ENCODE measurements around the gene IQCF6. TPM values are rescaled to one million over a fixed set of nuclear protein-coding genes. Genes with fewer than 3 reads are reported as not detected.
A peak's percentile ranks its signal among the peaks of the same experiment; 100 is the strongest.
"Not testable (repeated sequence)": the region's sequence is repeated elsewhere in the genome, so short reads cannot be mapped to it uniquely, and the experiment has no call there.

The IQCF6 gene
- not detected for polyA plus RNA-seq (ENCODE audit: insufficient read length)

GRCh38 chr3:51779137-51779536 is at the start of gene IQCF6:
Gene IQCF6 (minus strand): TSS chr3:51779237. CDS start chr3:51779224, 13 bp downstream.
- no peak for DNase-seq

GRCh38 chr3:51828297-51828696 is 49.3 kb upstream of the IQCF6 start:
- DNase-seq = no peak

GRCh38 chr3:51819709-51820406 is 40.8 kb upstream of the IQCF6 start:
- DNase-seq = no peak

GRCh38 chr3:51819151-51819550 is 40.1 kb upstream of the IQCF6 start:
- DNase-seq = no peak

GRCh38 chr3:51817375-51817774 is 38.3 kb upstream of the IQCF6 start:
- no peak for DNase-seq

GRCh38 chr3:51816723-51817122 is 37.7 kb upstream of the IQCF6 start:
- no peak for DNase-seq

- no peak for DNase-seq
Measured at GRCh38 chr3:51815614-51816013, 36.6 kb upstream of the IQCF6 start.

- DNase-seq = no peak
Measured at GRCh38 chr3:51814034-51814433, 35.0 kb upstream of the IQCF6 start.

- DNase-seq = peak; percentile 11
Measured at GRCh38 chr3:51813539-51813938, 34.5 kb upstream of the IQCF6 start.

GRCh38 chr3:51808934-51809333 is 29.9 kb upstream of the IQCF6 start:
- no peak for DNase-seq

- no peak for DNase-seq
Measured at GRCh38 chr3:51802106-51802703, 23.2 kb upstream of the IQCF6 start.

GRCh38 chr3:51800750-51801125 is 21.7 kb upstream of the IQCF6 start:
- DNase-seq = no peak

- DNase-seq = peak; percentile 61
Measured at GRCh38 chr3:51799879-51800749, 21.1 kb upstream of the IQCF6 start.

GRCh38 chr3:51798411-51798963 is 19.4 kb upstream of the IQCF6 start:
- no peak for DNase-seq

GRCh38 chr3:51796854-51797253 is 17.8 kb upstream of the IQCF6 start:
- DNase-seq = no peak

GRCh38 chr3:51794206-51794605 is 15.2 kb upstream of the IQCF6 start:
- no peak for DNase-seq

GRCh38 chr3:51792206-51792605 is 13.2 kb upstream of the IQCF6 start:
- DNase-seq = no peak

GRCh38 chr3:51789437-51789836 is 10.4 kb upstream of the IQCF6 start:
- DNase-seq = no peak

GRCh38 chr3:51787576-51787975 is 8.5 kb upstream of the IQCF6 start:
- not testable (repeated sequence) for DNase-seq

GRCh38 chr3:51786267-51786666 is 7.2 kb upstream of the IQCF6 start:
- no peak for DNase-seq

GRCh38 chr3:51778554-51778953 is 483 bp downstream of the IQCF6 start:
- DNase-seq = no peak

- DNase-seq = peak; percentile 38
Measured at GRCh38 chr3:51777985-51778384, 1.1 kb downstream of the IQCF6 start.

- no peak for DNase-seq
Measured at GRCh38 chr3:51773529-51774056, 5.4 kb downstream of the IQCF6 start.
